Middle frontal gyrus (tissue), 1 donor: ENCODE results near the gene LRCH3.

Experiments
- DNase-seq: peaks from one replicate; pipeline ENCODE4 v3.0.0-alpha.2; 2015; ENCODE audit warnings: low spot score; ENCODE audit errors: extremely low spot score

Gene LRCH3

DNA sequence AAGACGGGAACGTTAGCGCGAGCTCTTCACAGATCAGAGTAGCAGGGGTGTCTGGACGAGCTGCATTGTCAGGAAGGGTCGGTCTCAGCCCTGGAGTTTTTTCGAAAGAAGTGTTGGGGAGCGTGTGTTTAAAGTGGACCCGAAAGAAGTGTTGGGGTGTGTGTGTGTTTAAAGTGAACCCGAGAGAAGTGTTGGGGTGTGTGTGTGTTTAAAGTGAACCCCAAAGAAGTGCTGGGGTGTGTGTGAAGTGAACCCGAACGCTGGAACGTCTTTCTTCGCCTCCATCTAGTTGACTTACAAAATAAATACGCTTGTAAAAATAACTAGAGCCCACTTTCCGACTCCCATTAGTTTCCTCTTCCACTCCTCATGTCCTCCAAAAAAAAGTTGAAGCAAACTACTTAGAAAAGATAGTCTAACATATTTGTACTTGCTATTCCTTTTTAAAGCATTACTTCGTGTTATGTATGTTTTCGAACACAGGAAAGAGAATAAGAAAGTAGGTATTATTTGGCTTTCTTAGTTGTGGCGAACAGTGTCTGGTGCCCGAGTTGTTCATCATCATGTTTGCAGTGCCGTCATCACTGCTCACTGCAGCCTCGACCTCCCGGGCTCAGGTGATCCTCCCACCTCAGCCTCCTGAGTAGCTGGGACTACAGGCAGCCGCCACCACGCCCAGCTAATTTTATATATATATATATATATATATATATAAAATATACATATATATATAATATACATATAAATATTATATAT is 1.0 kb downstream of the LRCH3 start:
- DNase-seq = no peak

DNA sequence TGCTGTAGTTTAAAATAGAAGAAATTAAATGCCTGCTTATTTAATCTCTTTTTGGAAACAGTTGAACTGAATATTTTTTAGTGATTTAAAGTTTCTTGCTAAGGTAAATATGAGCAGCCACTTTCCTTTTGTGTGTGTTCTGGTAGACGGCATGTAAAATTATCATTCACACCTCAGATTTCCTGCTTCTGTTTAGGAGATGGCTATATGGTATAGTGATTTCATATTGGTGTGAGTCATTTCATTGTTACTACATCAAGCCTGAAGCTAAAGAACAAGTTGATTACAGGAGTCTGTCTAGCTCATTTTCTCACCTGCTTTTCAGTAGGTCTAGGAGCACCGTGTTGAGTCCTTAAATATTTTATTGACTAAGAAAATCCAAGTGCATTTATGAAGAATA is 2.2 kb downstream of the LRCH3 start:
- no peak for DNase-seq

DNA sequence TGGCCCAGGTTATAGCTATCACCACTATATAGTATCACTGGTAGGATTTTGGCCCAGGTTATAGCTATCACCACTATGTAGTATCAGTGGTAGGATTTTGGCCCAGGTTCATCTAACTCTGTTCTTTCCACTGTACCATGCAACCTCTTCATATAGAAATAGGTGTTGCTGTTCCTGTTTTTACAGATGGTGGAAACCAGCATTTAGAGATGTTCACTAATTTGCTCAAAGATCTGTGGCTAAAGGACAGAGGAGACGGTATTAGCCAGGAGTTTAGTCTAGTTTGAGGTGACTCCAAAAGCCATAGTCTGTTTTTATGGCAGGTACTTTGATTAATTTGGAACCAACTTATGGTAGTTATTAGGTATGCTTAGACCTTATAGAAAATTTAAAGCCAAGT is 3.1 kb downstream of the LRCH3 start:
- no peak for DNase-seq

DNA sequence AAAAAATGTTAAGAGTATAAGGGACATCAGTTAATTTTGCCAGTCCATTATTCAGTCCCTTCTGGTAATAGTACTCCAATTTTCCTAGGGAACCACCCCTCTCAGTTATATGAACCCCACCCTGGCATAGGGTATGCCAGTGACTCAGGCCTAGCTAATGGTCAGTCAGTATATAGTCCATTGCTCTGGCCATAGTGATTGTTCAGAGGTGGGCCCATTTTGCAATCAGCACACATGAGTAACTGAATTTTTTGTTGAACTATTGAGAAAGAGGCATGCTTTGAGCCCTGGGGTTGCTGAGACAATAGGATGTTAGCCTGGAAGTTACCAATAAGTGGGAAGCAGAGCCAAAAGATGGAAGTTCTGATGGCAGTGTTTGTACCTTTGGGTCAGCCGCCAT is 4.1 kb downstream of the LRCH3 start:
- no peak for DNase-seq

DNA sequence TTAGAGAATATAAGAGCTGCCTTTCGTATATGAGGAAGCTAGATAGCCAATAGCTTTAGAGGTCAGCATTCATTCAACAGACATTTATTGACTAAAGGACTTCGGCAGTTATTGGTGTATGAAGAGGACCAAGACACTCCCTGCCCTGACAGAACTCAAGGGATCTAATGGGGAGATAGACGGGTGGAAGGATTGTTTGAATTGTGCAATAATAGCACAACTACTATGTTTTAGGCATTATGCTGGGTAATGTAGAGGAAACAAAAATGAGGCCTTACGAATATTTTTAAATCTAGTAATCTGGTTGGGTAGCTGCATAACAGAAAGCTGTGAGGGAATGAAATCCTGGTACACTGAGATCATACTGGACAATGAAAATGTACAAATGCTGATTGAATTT is 5.0 kb downstream of the LRCH3 start:
- no peak for DNase-seq

DNA sequence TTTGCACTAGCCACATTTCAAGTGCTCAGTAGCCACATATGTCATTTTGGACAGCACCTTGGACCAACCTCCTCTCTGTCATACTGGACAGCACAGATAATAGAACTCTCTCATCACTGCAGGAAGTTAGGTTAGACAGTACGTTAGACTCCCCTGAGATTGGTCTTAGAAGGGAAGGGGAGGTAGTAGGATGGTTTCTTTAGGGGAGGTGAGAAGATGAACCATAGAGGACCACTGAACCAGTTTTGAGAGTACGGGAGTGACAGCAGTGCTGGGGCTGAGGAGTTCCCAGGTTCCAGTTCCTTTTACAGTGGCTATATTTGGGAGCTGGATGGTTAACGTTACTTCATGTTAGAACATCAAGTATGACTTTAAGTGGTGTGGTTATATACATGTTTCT is 7.8 kb downstream of the LRCH3 start:
- no peak for DNase-seq

DNA sequence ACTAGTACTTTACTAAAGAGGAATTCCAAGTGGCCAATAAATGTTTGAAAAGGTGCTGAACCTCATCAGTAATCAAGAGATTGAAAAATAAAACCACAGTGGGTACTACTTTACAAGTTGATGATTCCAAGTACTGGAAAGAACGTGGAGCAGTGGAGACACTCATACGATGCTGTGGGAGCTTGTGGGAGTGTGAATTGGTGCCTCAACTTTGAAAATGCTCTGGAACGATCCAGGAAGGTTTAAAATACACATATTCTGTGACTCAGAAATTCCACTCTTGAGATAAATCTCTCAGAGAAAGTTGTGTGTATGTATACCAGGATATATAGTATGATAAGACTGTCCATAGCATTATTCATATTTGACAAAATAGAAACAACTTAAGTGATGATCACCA is 9.3 kb downstream of the LRCH3 start:
- DNase-seq = no peak

DNA sequence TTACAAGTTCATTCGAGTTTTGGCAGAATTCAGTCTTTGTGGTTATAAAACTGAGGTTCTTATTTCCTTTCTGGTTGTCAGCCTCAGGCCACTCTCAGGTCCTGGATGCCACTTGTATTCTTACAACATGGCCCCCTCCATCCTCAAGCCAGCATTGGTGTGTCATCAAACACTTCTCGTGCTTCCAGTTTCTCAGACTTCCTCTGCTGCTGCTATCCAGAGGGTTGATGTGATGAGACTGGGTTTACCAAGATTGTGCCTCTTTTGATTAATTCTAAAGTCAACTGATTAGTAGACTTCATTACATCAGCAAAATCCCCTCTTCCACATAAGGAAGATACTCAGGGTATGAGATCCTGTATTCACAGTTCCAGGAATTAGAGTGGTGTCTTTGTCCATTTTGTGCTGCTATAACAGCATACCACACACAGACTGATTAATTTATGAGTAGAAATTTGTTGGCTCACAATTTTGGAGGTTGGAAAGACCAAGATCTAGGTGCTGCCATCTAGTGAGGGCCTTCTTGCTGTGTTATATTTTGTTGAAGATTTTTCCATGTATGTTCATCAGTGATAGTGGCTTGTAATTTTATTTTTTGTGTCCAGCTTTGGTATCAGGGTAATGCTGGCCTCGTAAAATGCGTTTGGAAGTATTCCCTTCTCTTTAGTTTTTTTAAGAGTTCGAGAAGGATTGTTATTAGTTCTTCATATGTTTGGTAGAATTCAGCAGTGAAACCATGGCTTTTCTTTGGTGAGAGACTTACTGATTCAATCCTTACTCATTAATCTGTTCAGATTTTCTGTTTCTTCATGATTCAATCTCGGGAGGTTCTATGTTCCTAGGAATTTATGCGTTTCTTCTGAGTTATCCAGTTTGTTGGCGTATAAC is 11.1 kb downstream of the LRCH3 start:
- no peak for DNase-seq

DNA sequence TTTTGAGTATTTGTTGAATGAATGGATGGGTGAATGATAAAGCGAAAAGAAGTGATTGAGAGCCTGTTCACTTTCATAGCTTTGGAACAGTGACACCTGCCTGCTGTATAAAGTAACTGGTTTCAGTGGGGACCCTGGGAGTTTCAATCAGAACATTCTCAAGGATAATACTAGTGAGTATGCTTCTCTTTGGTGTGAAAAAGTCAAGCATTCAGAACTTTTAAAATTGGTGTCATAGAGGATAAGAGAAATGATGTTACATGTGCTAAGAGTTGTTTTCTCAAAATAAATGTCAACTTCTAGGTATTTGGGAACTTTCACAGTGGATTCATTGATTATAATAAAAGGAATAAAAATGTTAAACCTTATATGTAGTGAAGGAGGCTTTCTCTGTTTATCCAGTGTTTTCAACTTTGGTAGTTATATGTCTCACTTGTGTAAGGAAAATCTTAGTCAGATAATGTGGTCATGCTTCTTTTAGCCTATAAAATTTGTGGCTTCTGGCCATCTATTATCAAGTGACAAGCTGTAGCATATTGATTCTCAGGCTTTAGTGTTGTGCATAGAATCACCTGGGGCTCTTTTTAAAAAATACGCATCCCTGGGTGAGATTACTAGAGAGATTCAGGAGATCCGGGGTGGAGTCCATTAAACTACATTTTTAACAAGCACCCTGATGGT is 11.9 kb downstream of the LRCH3 start:
- no peak for DNase-seq

DNA sequence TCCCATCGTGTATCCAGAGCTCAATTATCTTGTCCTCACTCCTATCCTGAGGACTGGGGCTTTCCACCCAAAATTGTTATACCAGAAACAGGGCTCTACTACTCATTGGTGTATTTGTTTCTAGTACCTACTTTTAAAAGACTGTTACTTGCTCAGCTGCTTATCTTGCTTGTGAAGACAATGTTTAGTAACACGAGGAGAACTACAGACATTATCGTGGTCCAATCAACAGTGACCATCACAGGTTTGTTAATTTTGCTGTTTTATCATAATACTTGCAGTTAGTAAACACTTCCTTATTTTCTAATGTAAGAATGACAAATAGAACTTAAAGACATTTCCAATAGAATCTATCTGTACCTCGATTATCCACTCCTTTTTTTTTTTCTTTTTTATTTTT is 13.5 kb downstream of the LRCH3 start:
- no peak for DNase-seq

DNA sequence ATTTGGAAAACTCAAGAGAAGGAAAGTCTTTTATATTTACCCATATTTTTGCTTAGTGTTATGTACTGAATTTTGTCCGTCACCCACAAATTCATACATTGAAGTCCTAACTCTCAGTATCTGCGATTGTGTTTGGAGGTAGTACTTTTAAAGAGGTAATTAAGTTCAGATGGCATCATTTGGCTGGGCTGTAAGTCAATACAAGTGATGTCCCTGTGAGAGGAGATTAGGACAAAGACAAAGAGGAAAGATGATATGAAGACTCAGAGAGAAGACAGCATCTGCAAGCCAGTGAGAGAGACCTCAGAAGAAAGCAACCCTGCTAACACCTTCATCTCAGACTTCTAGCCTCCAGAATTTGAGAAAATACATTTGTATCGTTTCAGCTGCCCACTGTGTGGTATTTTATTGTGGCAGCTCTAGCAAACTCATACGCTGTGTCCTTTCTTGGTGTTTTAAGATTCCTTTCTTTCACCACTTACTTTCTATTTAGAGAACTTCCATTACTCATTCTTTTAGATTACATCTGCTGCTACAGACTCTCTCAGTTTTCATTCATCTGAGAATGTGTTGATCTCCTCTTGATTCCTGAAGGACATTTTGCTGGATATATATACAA is 17.0 kb downstream of the LRCH3 start:
- no peak for DNase-seq

DNA sequence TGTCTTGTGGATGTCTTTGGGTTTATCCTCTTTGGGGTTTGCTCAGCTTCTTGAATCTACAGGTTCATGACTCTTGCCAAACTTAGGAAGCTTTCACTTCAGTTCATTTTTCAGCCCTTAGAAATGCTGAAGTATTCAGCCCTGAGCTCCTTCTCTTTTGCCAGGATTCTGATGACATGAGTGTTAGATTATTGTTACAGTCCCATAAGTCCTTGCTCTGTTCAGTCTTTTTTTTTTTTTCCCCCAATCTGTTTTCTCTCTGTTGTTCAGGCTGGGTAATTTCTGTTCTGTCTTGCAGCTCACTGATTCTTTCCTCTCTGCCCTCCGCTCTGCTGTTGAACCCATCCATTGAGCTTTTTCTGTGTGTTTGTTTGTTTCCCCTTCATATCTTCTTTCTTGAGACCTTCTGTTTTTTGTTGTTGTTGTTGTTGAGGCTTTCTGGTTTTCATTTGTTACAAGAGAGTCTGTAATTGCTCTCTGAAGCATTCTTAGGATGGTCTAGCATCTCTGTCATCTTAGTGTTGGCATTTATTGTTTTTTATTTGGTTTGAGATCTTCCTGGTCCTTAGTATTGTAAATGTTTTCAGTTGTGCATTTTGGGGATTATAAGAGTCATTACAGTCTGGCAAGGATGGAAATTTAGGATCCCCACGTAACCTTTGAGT is 18.4 kb downstream of the LRCH3 start:
- DNase-seq = no peak

DNA sequence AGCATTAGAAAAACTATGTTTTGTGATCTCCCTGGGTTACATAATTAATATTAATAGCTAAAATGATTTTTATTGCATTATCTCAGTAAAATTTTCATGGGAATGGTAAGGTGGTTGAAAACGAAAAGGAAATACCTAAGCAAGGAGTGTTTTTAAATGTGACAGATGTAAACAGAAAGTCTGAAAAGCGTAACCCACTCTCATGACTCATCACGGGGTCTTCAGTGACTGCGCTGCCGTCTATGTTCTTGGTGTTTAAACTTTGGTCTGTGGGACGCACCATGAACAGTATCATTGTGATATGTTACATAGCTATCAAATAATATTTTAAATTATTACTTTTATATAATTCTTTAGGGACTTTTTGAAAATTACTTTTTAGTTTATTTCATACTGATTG is 19.8 kb downstream of the LRCH3 start:
- DNase-seq = no peak

DNA sequence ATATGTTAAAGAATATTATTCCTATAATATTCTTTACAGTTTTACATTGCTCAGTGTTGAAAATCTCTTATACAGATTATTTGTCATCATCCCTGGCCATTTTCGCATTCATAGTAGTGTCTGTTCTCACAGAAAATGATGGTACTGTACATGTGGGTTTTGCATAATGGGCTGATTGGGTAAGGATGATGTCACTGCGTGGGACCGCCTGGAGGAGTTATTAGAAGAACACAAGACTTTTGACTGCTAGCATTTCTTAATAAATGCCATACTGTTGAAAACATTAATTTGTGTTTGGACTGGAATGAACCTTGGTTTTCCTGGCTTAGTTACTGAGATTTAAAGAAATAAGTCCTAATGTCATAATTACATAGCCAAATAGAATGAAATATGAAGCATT is 20.3 kb downstream of the LRCH3 start:
- no peak for DNase-seq

DNA sequence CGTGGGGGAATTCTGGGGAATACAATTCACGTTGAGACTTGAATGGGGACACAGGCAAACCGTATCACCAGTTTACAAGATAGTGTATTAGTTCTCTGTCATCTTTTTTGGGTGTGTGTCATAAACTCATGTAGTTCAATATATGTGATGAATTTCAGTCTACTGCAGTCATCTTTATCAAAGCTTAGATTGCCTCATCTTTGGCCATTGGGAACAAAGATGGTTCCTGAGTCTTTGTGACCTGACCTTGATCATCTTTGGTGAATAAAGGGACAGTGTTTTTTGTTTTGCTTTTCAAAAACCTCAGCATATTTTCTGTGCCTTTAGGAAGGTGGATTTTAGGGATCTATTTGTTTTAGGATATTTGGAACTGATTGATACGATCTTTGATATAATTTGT is 23.3 kb downstream of the LRCH3 start:
- DNase-seq = no peak

DNA sequence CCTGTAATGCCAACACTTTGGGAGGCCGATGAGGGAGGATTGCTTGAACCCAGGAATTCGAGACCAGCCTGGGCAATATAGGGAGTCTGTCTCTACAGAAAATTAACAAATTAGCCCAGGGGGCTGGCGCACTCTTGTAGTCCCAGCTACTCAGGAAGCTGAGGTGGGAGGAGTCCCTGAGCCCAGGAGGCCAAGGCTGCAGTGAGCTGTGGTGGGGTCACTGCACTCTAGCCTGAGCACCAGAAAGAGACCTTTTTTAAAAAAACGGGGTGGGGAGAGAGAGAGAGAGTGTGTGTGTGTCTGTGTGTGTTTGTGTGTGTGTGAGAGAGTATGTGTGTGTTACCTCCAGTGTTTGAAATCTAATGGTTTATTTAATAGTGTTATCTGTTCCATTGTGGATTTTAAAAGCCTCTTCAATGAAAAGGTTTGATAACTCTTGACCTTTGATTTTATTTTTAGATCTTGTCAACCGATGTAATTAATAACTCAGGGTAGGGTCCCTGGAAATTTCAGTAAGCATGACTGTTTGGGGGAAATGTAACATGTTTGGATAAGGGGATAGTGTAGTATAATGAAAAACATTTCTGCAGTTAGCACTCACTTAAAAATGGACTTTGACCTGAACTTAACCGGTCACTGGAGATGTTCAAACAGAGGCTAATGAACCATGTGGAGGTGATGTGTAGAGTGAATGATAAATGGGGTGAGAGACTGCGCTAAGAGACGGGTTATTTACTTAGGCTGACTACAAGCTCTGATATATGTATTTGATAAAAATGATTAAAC is 29.7 kb downstream of the LRCH3 start:
- no peak for DNase-seq

DNA sequence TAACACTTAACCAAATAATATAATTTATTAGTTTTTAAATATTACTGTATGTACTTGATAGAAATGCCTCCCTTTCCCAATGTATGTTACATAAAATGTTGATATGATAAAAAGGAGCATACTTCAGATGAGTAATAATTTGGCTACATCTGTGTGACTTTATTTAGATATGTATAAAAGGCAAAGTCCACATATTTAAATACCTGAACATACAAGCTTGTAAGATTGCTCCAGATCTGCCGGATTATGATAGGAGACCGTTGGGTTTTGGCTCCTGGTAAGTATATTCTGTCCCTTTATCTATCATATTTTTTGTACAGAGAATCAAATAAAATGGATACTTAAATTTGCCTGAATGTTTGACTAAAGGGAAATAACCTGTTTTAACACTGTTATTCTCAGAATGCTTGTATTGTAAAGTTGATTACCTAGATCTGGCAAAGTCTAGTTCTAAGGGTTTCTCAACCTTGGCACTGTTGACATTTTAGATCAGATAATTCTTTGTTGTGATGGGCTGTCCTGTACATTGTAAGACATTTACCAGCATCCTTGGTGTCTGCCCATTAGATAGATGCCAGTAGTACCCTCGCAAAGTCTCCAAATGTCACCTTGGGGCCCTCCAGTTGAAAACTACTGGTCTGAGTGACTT is 38.5 kb downstream of the LRCH3 start:
- no peak for DNase-seq

DNA sequence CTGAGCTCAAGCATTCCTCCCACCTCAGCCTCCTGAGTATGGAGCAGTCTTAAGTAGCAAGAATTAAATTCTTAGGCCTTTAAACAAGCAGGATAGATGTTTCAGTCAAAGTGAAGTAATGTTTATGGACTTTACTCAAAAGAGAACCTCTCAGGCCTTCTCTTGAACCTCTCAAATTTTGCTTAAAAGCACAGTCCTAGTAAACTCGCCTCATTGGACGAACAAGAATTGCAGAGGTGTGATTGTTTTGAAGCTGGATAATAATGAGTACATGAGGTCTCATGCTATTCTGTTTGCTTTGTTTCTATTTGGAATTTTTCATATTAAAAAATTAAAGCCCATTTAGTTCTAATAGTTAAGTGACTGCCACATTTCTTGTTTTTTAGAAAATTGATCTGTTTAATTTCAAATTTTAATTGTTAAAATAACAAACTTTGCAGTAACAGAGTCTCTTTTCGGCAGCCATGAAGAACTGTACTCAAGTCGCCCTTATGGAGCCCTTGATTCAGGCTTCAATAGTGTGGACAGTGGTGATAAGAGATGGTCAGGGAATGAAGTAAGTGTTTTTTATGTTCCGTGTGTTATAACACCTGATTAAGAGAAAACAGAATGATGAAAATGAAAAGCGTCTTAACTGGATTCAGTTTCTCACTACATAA is 39.4 kb downstream of the LRCH3 start:
- no peak for DNase-seq

DNA sequence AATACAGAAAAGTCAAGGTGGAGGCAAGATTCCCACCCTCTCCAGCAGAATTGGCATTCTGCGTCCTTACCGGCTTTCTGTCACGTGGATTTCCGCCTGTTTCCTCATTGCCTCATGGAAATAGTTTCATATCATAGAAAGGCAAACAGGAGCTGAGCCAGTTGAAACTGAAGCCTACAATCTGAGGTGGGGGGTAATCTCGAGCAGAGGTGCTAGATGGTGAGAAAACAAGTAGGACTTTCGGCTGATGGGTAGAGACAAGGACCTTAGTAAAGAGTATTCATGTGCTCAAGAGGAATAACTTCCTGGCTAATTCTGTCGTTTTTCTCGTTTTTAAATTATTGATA is 39.9 kb downstream of the LRCH3 start:
- DNase-seq = no peak
